Measurements from ENCODE around the gene YIF1A. TPM values are rescaled to one million over a fixed set of nuclear protein-coding genes. Genes with fewer than 3 reads are reported as not detected.

Gene YIF1A
- total RNA-seq, 1 experiment from 2014 or later: 64.3 TPM

- WGBS (ENCODE audit: extremely low coverage, insufficient read length, low lambda C conversion rate): no CpG with 5 or more reads among the region's 10 CpGs
- Histone ChIP-seq H3K27me3 (ENCODE audit: insufficient read depth, low read length) (no peaks in the 10 kb centered on the region), H3K9ac (ENCODE audit: extremely low read depth, insufficient read length, low read length) (no peak overlapping the region), H4K5ac (ENCODE audit: insufficient read length, low read depth, low read length) (no peak overlapping the region), H3K56ac (ENCODE audit: insufficient read length, low read depth, low read length) (no peak overlapping the region), H4K8ac (replicated peaks; ENCODE audit: insufficient read length, low read depth, low read length) (no peak overlapping the region), H3K79me1 (ENCODE audit: insufficient read depth, low read depth, low read length, poor library complexity, severe bottlenecking) (no peaks in the 10 kb centered on the region), H3K79me2 (ENCODE audit: insufficient read depth, low read length) (no peaks in the 10 kb centered on the region), H4K20me1 (ENCODE audit: control insufficient read depth, insufficient read depth, insufficient read length) (peaks cover 2% of the 10 kb centered on the region), H2AK5ac (ENCODE audit: insufficient read length, low read length) (no peak overlapping the region), H3K4me2 (ENCODE audit: insufficient read depth, insufficient read length, low read length) (no peak overlapping the region), H3K4me1 (ENCODE audit: insufficient read depth, low read length) (no peaks in the 10 kb centered on the region), H3K27ac (ENCODE audit: insufficient read length, low read depth, low read length) (no peak overlapping the region), H2BK120ac (ENCODE audit: low read depth, low read length, poor library complexity, severe bottlenecking) (no peak overlapping the region), H3K14ac (ENCODE audit: insufficient read depth, low read length) (no peak overlapping the region), H2BK5ac (ENCODE audit: insufficient read length, low read length) (no peak overlapping the region), H2BK12ac (ENCODE audit: insufficient read length, low read depth, low read length) (no peak overlapping the region), H3T11ph (ENCODE audit: low read length) (no peak overlapping the region), H3K18ac (ENCODE audit: insufficient read length, low read depth, low read length) (no peak overlapping the region), H3K23ac (ENCODE audit: insufficient read length, low read depth, low read length) (no peak overlapping the region), H2BK15ac (ENCODE audit: low read depth, low read length) (no peak overlapping the region), H2BK20ac (ENCODE audit: low read depth, low read length, poor library complexity, severe bottlenecking) (no peak overlapping the region), H2AFZ (ENCODE audit: low read length) (no peak overlapping the region), H3K4ac (ENCODE audit: low read depth, low read length) (no peak overlapping the region), H3K23me2 (ENCODE audit: insufficient read length, low read depth, low read length, poor library complexity, severe bottlenecking) (peaks cover 5% of the 10 kb centered on the region), H3K9me3 (ENCODE audit: control insufficient read depth, low read depth, low read length) (no peaks in the 10 kb centered on the region), H4K91ac (ENCODE audit: insufficient read length, low read depth, low read length) (no peak overlapping the region)
- DNase-seq: no peak
- Mint-ChIP-seq H3K9me3 (peaks cover 0 to 2% of the 10 kb centered on the region in 2 experiments; a peak in 1 of 5 replicates), H3K4me3 (no peak overlapping the region), H3K4me1 (peaks cover 15 to 16% of the 10 kb centered on the region in 2 experiments), H3K27ac (no peak overlapping the region), H3K36me3 (ENCODE audit: insufficient read depth in 1 of 3, low read depth in 3 of 3) (peaks cover 21 to 65% (median 59%) of the 10 kb centered on the region in 3 experiments), H3K27me3 (ENCODE audit: low read depth) (no peaks in the 10 kb centered on the region; the same call in 1 of the 2 replicates)
- TF ChIP-seq CTCF (conservative IDR thresholded peaks at IDR 0.05): no peak
These were observed 25.2 kb downstream of the YIF1A start for GRCh38 chr11:66263785-66264184.

All from H9 (cell line).